MG63 (cell line): ENCODE results near the gene RPN2. TPM values are rescaled to one million over a fixed set of nuclear protein-coding genes. Genes with fewer than 3 reads are reported as not detected.
"Not testable (repeated sequence)": the region's sequence is repeated elsewhere in the genome, so short reads cannot be mapped to it uniquely, and the experiment has no call there.

Experiments
- DNase-seq: peaks from one replicate; pipeline ENCODE4 v3.0.0-alpha.2; 2020
- H3K27me3 ChIP-seq: fragments of 250-450 bp; sonication (Bioruptor Pico); 2 replicates; pipeline ENCODE4 v1.5.1; 2020; ENCODE audit warnings: mild to moderate bottlenecking, moderate library complexity
- H3K36me3 ChIP-seq: fragments of 250-450 bp; sonication (Bioruptor Pico); 2 replicates; pipeline ENCODE4 v1.5.1; 2020; ENCODE audit warnings: mild to moderate bottlenecking, moderate library complexity
- H3K4me3 ChIP-seq: fragments of 250-450 bp; sonication (Bioruptor Pico); 2 replicates; pipeline ENCODE4 v1.5.1; 2020; ENCODE audit warnings: mild to moderate bottlenecking, moderate library complexity
- H3K9me3 ChIP-seq: fragments of 250-450 bp; sonication (Bioruptor Pico); 2 replicates; pipeline ENCODE4 v1.5.1; 2020; ENCODE audit warnings: mild to moderate bottlenecking, moderate library complexity
- total RNA-seq: library from RNA; depleted of rRNA; stranded (reverse); fragments of >200 nt; shearing (Covaris generic); gene quantifications from 2 replicates; pipeline ENCODE4 v1.2.3, GENCODE V29; 2014; ENCODE audit warnings: low replicate concordance; rRNA removed

RPN2 gene
- 359 and 488 TPM in 2 replicates for total RNA-seq

DNA sequence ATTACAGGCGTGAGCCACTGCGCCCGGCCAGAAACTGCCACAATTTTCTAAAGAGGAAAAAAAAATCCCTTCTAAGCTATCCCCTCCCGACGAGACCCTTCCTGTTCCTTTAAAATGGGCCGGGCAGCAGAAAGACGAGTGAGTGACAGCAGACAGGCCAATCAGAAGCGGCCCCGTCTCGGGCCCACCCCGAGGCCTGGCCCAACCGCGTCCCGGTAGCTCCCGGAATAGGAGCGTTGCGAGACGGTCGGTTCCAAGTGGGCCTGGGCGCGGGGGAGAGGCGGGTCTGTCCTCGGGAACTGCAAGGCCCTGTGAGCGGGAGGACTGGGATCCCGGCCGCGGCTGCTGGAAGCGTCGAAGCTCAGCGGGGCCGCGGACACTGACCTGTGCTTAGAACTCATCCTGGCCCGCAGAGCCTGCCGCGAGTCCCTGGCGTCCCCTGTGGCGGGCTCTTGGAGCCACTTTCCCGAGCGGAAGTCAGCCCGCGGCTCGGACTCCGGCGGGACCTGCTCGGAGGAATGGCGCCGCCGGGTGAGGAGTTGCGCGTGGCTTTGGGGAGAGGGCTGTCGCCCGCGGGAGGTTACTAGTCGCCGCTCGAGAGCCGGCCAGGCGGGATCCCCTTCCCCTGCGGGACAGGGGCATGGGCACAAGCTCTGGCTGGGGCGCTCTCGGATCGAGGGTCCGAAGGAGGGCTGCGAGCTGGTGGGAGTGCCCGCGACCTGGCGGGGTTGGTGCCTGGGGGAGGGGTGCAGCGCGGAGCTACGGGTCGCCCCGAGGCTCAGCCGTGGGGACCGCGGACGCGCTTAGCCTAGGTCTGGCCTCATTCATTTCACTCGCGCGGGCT is at the start of gene RPN2, which contains the start of gene MROH8:
Gene RPN2 (plus strand): TSS at position 492 of the 844 bp plus-strand sequence. CDS start 27 bp downstream, at position 519.
Gene MROH8 (minus strand): TSS at position 710 of the 844 bp plus-strand sequence.
- Histone ChIP-seq H3K27me3 (no peaks in the 10 kb centered on the region), H3K4me3 (peak within 1 kb of the TSS; percentile 83), H3K36me3 (peaks cover 28% of the 10 kb centered on the region), H3K9me3 (no peaks in the 10 kb centered on the region)
- peak; percentile 100 for DNase-seq

DNA sequence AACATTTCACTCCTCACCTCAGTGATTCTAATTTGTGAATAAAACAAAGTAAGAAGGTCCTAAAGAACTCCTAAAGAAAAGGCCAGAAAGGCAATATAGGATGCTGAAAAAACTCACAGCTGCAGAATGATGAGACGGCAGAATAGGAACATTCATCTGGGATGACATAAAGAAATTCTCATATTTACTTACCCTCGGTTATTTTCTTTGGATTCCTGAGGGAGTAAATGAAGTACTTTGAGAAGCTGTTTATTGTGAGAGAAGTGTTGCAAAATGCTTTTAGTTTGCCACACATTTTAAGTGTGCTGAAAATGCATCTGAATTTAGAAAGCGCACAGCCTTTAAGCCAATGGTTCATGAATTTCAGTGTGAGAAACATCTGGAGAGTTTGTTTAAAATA is 47.6 kb upstream of the RPN2 start:
- H3K36me3 ChIP-seq = no peaks in the 10 kb centered on the region
- DNase-seq = no peak
- H3K9me3 ChIP-seq = no peaks in the 10 kb centered on the region
- H3K4me3 ChIP-seq = no peak overlapping the region
- peaks cover 19% of the 10 kb centered on the region for H3K27me3 ChIP-seq

DNA sequence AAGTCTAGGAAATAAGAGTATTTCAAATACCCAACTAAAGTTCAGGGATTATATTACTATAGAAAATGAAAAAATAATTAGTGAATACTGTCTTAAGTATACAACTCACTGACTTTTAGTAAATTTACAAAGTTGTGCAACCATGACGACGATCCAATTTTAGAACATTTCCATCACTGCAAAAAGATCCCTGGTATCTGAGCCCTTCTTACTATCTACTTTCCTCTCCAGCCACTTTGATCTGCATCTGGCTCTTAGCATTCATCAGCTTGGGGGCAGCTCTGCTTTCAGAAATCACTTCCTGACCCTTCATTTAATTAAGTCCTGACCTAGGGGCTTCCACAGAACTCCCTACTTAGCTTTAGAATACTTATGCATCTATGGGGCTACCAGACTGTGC is 45.2 kb upstream of the RPN2 start:
- Histone ChIP-seq H3K4me3 (no peak overlapping the region), H3K9me3 (no peaks in the 10 kb centered on the region), H3K27me3 (peaks cover 19% of the 10 kb centered on the region), H3K36me3 (no peaks in the 10 kb centered on the region)
- DNase-seq = no peak

DNA sequence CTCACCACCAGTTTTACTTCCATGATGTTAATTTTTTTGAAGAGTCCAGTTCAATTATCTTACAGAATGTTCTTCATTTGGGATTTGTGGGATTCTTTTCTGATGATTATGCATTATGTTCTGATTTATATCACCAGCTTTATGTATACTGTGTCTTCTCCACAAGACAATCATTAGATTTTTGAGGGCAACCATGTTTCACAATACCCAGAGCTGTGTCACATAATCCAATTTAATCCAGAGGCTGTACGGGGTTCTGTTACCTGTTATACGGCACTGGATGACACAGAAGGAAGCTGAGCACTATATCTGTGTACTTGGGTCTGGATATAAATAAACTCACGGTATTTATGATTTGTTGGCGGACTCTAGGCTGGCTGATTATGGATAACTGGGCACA is 41.6 kb upstream of the RPN2 start:
- peaks cover 11% of the 10 kb centered on the region for H3K27me3 ChIP-seq
- H3K9me3 ChIP-seq = no peaks in the 10 kb centered on the region
- H3K36me3 ChIP-seq = no peaks in the 10 kb centered on the region
- no peak for DNase-seq
- no peak overlapping the region for H3K4me3 ChIP-seq

DNA sequence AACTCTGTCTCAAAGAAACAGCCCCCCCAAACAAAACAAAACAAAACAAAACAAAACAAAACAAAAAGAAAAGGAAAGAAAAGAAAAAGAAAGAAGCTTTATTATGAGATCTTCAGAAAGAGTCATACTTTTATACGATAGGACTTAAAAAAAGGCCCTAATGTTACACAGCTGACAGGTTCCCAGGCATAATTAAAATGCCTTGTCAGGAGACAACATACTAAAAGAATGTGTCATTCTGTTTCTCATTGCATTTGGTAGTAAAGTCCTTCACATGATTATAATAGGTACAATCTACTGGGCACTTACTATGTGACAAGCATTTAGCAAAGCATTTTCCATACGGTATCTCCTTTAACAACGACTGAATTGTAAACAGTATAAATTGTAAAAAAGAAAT is 36.4 kb upstream of the RPN2 start:
- Histone ChIP-seq H3K9me3 (no peaks in the 10 kb centered on the region), H3K4me3 (no peak overlapping the region), H3K27me3 (0 out of 2 replicates have a peak, but pooled peaks cover 2% of the 10 kb centered on the region), H3K36me3 (no peaks in the 10 kb centered on the region)
- DNase-seq = no peak

DNA sequence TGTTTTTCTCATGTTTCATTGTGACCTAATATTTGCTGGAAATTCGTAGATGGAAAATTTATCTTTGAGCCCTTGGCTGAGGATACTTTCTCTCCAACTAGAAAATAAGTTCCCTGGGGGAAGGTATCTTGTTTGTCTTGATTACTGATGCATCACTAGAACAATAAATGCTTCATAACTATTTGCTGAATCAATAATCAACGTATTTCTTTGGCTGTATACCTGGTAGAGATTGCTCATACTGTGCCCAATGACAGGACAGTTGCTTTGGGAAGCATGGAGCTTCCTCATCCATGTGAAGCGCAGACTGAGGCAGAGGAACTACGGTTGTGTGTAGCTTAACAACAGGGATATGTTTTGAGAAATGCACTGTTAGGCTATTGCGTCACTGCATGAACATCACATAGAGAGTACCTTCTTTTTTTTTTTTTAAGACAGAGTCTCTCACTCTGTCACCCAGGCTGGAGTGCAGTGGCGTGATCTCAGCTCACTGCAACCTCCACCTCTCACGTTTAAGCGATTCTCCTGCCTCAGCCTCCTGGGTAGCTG is 34.2 kb upstream of the RPN2 start:
- H3K9me3 ChIP-seq = no peaks in the 10 kb centered on the region
- no peak for DNase-seq
- H3K27me3 ChIP-seq = no peaks in the 10 kb centered on the region
- H3K4me3 ChIP-seq = no peak overlapping the region
- H3K36me3 ChIP-seq = no peaks in the 10 kb centered on the region

DNA sequence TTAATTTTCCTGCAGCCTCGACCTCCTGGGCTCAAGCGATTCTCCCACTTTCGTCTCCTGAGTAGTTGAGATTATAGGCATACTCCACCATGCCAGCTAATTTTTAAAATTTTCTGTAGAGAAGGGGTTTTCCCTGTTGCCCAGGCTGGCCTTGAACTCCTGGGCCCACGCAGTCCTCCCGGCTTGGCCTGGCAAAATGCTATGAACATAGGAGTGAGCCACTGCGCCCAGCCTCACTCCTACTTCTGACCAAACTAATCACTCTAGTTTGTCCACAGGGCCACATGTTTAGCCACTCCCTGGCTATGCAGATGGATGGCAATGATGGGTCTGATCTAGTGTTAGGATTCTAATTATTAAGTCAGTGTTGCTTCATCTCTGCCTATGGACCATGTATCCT is 31.9 kb upstream of the RPN2 start:
- Histone ChIP-seq H3K27me3 (no peaks in the 10 kb centered on the region), H3K36me3 (no peaks in the 10 kb centered on the region), H3K4me3 (no peak overlapping the region), H3K9me3 (no peaks in the 10 kb centered on the region)
- DNase-seq = no peak

DNA sequence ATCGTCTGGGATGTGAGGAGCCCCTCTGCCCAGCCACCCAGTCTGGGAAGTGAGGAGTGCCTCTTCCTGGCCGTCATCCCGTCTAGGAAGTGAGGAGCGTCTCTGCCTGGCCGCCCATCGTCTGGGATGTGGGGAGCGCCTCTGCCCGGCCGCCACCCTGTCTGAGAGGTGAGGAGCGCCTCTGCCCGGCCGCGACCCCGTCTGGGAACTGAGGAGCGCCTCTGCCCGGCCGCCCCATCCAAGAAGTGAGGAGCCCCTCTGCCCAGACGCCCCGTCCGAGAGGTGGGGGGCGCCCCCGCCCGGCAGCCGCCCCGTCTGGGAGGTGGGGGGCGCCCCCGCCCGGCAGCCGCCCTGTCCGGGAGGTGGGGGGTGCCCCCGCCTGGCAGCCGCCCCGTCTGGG is 28.3 kb upstream of the RPN2 start:
- not testable (repeated sequence) for H3K4me3 ChIP-seq, H3K27me3 ChIP-seq, H3K36me3 ChIP-seq, H3K9me3 ChIP-seq, DNase-seq

DNA sequence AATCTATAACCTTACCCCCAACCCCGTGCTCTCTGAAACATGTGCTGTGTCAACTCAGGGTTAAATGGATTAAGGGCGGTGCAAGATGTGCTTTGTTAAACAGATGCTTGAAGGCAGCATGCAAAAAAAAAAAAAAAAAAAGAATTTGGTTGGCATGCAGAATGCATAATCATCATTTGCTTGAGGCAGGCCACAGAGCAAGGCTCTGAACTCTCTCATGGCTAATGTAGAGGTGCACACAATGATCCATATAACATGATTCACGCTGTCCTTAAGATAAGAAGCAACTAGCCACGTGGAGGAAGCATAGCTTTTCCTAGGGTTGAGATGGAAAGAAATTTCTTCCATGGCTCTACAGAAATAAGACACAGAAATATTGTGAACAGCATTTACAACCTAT is 27.6 kb upstream of the RPN2 start:
- no peaks in the 10 kb centered on the region for H3K27me3 ChIP-seq
- no peak for DNase-seq

DNA sequence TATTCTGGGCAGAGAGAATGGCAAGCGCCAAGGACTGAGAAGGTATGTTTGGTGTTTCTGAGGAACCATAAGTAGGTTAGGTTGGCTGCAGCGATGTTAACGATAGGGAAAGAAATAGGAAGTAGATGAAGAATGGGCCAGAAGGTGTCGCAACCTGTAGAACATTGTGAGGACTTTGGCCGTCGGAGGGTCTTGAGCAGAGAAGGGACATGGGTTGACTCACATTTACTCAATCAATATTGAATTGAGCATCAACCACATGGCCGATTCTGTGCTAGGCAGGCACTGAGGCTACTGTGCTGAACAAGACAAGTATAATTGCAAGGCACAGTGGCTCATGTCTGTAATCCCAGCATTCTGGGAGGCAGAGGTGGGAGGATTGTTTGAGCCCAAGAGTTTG is 26.8 kb upstream of the RPN2 start:
- Histone ChIP-seq H3K4me3 (no peak overlapping the region), H3K9me3 (no peaks in the 10 kb centered on the region), H3K27me3 (no peaks in the 10 kb centered on the region), H3K36me3 (no peaks in the 10 kb centered on the region)
- no peak for DNase-seq

More for the DNA sequence above, 27.6 kb upstream of the RPN2 start:
- H3K9me3 ChIP-seq = no peaks in the 10 kb centered on the region
- H3K36me3 ChIP-seq = no peaks in the 10 kb centered on the region
- H3K4me3 ChIP-seq = no peak overlapping the region

DNA sequence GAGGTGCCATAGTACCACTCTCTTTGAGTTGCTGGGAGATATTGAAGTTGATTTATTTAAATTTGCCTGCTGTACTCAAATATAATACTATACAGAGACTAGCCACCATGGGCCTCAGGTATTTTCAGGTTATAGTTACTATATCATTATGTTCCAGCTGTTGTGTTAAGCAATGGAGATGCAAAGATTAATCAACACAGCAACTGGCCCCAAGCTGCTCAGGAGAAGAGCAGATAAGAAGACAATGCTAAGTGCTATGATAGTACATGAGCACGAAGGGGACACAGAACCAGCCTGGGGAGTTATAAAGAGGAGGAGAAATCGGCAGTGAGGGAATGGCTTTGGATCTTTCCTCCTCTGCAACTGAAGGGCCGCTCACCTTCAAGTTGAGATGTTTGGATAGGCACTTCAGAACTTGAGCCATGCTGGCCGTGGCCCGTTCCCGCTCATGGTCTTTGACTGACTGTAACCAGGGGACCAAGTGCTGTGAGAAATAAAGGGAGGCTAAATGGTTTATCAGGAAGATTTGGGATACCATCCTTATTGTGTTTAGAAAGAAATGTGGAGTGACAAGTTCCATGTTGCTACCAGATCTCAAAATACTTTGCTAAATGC is 24.3 kb upstream of the RPN2 start:
- DNase-seq = no peak
- no peaks in the 10 kb centered on the region for H3K27me3 ChIP-seq
- no peaks in the 10 kb centered on the region for H3K9me3 ChIP-seq
- H3K36me3 ChIP-seq = no peaks in the 10 kb centered on the region
- H3K4me3 ChIP-seq = no peak overlapping the region

DNA sequence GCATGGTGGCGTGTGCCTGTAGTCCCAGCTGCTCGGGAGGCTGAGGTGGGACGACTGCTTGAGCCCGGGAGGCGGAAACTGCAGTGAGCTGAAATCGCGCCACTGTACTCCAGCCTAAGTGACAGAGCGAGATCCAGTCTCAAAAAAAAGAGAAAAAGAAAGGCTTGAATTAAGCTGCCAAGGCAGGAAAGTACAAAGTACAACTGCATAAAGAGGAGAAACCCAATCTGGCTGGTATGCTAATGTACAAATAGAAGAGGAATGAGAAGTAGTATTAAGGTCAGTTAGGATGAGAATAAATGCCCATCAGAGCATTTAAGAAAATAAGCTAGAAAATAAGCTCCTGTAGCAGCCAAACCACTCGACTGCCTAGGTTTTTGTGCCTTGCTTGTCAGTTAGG is 23.1 kb upstream of the RPN2 start:
- H3K36me3 ChIP-seq = no peaks in the 10 kb centered on the region
- no peaks in the 10 kb centered on the region for H3K9me3 ChIP-seq
- no peak overlapping the region for H3K4me3 ChIP-seq
- no peak for DNase-seq
- H3K27me3 ChIP-seq = no peaks in the 10 kb centered on the region

DNA sequence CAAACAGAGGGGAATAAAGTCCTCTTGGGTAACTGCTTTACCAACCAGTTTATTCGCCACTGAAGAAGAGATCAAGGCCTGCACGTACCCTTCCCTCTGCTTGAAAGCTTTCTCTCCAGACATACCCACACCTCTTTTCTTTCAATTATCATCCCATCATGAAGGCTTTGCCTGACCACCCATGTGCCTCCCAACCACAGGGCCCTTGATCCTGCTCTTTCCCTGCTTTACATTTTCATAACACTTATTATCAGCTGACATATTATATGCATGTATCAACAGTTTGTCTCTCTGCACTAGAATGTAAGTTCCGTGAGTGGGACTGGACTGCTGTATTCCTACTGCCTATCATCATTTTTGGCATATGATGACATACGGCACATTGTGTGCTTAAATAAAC is 20.9 kb upstream of the RPN2 start:
- Histone ChIP-seq H3K4me3 (no peak overlapping the region), H3K27me3 (peaks cover 2% of the 10 kb centered on the region; the same call in 1 of the 2 replicates), H3K36me3 (no peaks in the 10 kb centered on the region), H3K9me3 (no peaks in the 10 kb centered on the region)
- DNase-seq = no peak

DNA sequence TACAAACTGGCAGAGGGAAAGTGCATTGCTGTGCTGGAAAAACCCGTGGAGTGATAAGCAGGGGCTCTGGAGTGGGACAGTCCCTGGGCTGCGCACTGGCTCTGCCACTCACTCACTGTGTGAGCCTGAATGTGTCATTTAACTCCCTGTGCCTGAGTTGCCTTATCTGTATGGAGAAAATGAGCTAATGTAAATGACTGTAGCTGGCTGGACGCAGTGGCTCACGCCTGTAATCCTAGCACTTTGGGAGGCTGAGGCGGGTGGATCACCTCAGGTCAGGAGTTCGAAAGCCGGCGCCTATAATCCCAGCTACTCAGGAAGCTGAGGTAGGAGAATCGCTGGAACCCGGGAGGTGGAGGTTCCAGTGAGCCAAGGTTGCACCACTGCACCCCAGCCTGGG is 18.4 kb upstream of the RPN2 start:
- no peak for DNase-seq
- Histone ChIP-seq H3K4me3 (no peak overlapping the region), H3K9me3 (no peaks in the 10 kb centered on the region), H3K36me3 (no peaks in the 10 kb centered on the region), H3K27me3 (peaks cover 12% of the 10 kb centered on the region)

DNA sequence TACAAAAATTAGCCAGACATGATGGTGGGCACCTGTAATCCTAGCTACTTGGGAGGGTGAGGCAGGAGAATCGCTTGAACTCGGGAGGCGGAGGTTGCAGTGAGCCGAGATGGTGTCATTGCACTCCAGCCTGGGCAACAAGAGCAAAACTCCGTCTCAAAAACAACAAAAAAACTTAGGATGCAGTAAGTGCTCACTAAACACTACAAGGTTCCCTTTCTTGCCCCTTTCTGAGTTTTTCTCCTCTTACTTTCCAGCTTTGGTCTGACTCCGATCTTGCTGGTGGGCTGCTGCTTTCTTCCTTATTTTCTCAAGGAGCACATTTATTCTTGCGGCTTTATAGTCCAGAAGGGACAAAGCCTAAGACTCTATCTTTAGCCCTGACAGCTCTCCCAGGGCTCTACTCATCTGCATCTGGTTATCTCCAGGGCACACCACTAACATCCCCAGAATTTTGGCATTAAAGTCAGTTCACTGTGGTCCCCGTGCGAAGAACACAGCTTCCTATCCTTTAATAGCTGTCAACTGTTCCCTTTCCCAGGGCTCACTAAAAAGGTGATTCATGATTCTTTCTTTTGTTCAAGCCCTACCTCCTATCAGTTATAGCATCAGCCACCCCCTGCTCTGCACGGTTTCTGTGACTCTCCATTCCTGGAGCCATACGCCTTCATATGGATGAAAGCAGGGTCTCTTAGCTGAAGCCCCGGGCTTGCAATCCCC is 17.1 kb upstream of the RPN2 start:
- H3K27me3 ChIP-seq = peaks cover 16% of the 10 kb centered on the region
- DNase-seq = no peak
- no peaks in the 10 kb centered on the region for H3K36me3 ChIP-seq
- no peak overlapping the region for H3K4me3 ChIP-seq
- no peaks in the 10 kb centered on the region for H3K9me3 ChIP-seq

DNA sequence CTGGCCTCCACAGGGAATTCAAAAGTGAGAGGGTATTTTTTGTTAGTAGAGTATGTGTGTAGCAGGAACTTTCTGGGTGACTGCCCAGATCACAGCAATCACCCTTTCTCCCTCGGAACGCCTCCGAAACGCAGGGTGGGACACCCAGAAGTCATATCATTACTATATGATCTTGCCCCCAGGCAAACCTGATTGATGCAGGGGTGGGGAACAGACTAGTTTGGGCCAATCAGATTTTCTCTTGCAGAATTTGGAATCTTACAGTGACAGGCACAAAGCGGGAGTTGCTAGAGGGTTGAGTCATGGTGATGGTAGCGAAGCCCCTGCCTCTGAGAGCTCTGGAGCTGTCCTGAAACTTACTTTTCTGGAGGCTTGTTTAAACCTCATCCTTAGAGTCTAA is 16.5 kb upstream of the RPN2 start:
- Histone ChIP-seq H3K4me3 (no peak overlapping the region), H3K36me3 (no peaks in the 10 kb centered on the region), H3K27me3 (peaks cover 16% of the 10 kb centered on the region), H3K9me3 (no peaks in the 10 kb centered on the region)
- DNase-seq = no peak
